Esophagus squamous epithelium (tissue), 5 donors: ENCODE measurements around the gene GLI2. TPM values are rescaled to one million over a fixed set of nuclear protein-coding genes. Genes with fewer than 3 reads are reported as not detected.

Experiments used
- DNase-seq: peaks from one replicate; lab custom pipeline; 2025; lab: John Stamatoyannopoulos, UW
- H3K27ac ChIP-seq, 4 donors: fragments of 200-600 bp; sonication (generic); one replicate each; pipeline ENCODE4 v1.5.1; 2016 to 2019; ENCODE audit warnings: mild to moderate bottlenecking in 1 of 4
- H3K27me3 ChIP-seq, 4 donors: fragments of 200-600 bp; sonication (generic); 1 replicate in 3 of 4; 2 replicates in 1 of 4; pipeline versions ENCODE4 v1.5.1 to v1.6.0; 2017 to 2021; ENCODE audit warnings: antibody characterized with exemption in 1 of 4
- H3K36me3 ChIP-seq, 3 donors: fragments of 200-600 bp; sonication (generic); one replicate each; pipeline ENCODE4 v1.5.1; 2016 to 2019
- H3K4me1 ChIP-seq, 3 donors: fragments of 200-600 bp; sonication (generic); one replicate each; pipeline ENCODE4 v1.5.1; 2017 to 2019
- H3K4me3 ChIP-seq, 4 donors: fragments of 200-600 bp; sonication (generic); 1 replicate in 3 of 4; 2 replicates in 1 of 4; pipeline ENCODE4 v1.5.1; 2016 to 2019; ENCODE audit warnings: mild to moderate bottlenecking in 2 of 4, moderate library complexity in 1 of 4
- H3K9me3 ChIP-seq, 3 donors: fragments of 200-600 bp; sonication (generic); one replicate each; pipeline ENCODE4 v1.5.1; 2016 to 2019
- CTCF ChIP-seq, 6 experiments: fragments of 450-650 bp in 4 of 6; fragments of 200-600 bp in 2 of 6; sonication (generic) in 2 of 6; IDR thresholded peaks; one replicate each; pipeline ENCODE4 v1.5.1; 2016 to 2019; ENCODE audit warnings: antibody characterized with exemption in 6 of 6, mild to moderate bottlenecking in 4 of 6, moderate library complexity in 4 of 6
- POLR2A ChIP-seq, 4 donors: fragments of 450-650 bp; IDR thresholded peaks; one replicate each; pipeline ENCODE4 v1.6.1; 2017; ENCODE audit warnings: antibody characterized with exemption in 4 of 4, mild to moderate bottlenecking in 4 of 4, moderate library complexity in 3 of 4
- WGBS, 2 donors: methylation state at CpG; one replicate each; pipeline ENCODE4 v1.1.5; 2018; 5-methylcytosine and 5-hydroxymethylcytosine counted together
- intact Hi-C: fragments of 100-400 bp; cut with DNase I; formaldehyde crosslinking; loops from one replicate; pipeline ENCODE4 v1.15.0; 2022
- total RNA-seq, 4 donors: library from RNA; depleted of rRNA; stranded (reverse); fragments of >200 nt; gene quantifications; one replicate each; pipeline ENCODE4 v1.1.0, GENCODE V29; 2016
- donor health status: DM: yes; HTN: yes; CAD: no.

Gene GLI2
- total RNA-seq, 4 donors from 2014 or later = 1.1 to 2.7 (median 1.9) TPM

DNA sequence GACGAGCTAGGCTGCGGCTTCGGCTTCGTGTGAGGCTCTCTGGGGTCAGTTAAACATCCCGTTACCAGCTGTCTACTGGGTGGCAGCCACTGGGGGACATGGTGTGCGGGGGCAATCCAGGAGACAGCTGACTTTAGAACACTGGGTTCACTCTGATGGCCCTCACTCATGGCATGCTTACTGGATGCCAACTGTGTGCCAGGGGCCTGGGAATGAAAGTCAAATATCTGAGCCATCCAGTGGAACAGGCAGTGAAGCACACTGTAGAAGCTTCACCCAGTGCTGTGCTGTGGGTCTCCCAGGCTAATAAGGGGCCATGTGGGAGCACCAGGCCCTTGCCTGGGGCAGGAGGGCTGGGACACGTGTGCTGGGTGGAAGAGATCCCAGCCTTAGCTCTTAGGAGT lies 48.3 kb downstream of the GLI2 start:
- H3K27me3 ChIP-seq = peaks cover 0 to 49% (median 0%) of the 10 kb centered on the region in 4 donors
- 40 to 73% methylated on average over 5 to 6 of the region's 7 CpGs for WGBS, 2 donors
- intact Hi-C loops = no loop called here
- no peak overlapping the region for H3K27ac ChIP-seq
- no peak for DNase-seq
- H3K4me1 ChIP-seq = peaks cover 29 to 60% (median 32%) of the 10 kb centered on the region in 3 donors
- no peaks in the 10 kb centered on the region for H3K9me3 ChIP-seq
- H3K36me3 ChIP-seq = no peaks in the 10 kb centered on the region
- no peak overlapping the region for H3K4me3 ChIP-seq
- TF ChIP-seq CTCF (IDR thresholded peaks at IDR 0.05) (no peak), POLR2A (IDR thresholded peaks at IDR 0.05) (no peak)
